Aorta (tissue), 5 donors: ENCODE measurements around the gene RRP1B. TPM values are rescaled to one million over a fixed set of nuclear protein-coding genes. Genes with fewer than 3 reads are reported as not detected.
"Not testable (repeated sequence)": the region's sequence is repeated elsewhere in the genome, so short reads cannot be mapped to it uniquely, and the experiment has no call there.

Experiments used
- ATAC-seq: fragments of 200-7000 bp; cut with Tn5 transposase; one replicate; pipeline ENCODE4 v1.9.1; 2022; ENCODE audit warnings: moderate library complexity; ENCODE audit not compliant: low FRiP score
- DNase-seq, 2 donors: peaks; one replicate each; pipeline ENCODE4 v3.0.0-alpha.2; 2020
- H3K27ac ChIP-seq, 2 donors: one replicate each; pipeline ENCODE4 v1.5.1; 2013; ENCODE audit warnings: low read length in 2 of 2, mild to moderate bottlenecking in 2 of 2, moderate library complexity in 2 of 2, control low read depth in 1 of 2, inconsistent platforms in 1 of 2, low read depth in 1 of 2
- H3K27me3 ChIP-seq, 2 donors: one replicate each; pipeline ENCODE4 v1.6.1; 2013; ENCODE audit warnings: control low read depth in 1 of 2, low read length in 1 of 2, mild to moderate bottlenecking in 1 of 2, moderate library complexity in 1 of 2; ENCODE audit not compliant: insufficient read depth in 2 of 2, control insufficient read depth in 1 of 2
- H3K36me3 ChIP-seq, 2 donors: one replicate each; pipeline ENCODE4 v1.6.1; 2013; ENCODE audit warnings: control low read depth in 1 of 2, low read length in 1 of 2, mild to moderate bottlenecking in 1 of 2; ENCODE audit not compliant: insufficient read depth in 2 of 2, control insufficient read depth in 1 of 2
- H3K4me1 ChIP-seq, 2 donors: one replicate each; pipeline ENCODE4 v1.6.1; 2013; ENCODE audit warnings: low read length in 2 of 2, control low read depth in 1 of 2, mild to moderate bottlenecking in 1 of 2, moderate library complexity in 1 of 2; ENCODE audit not compliant: insufficient read depth in 2 of 2, control insufficient read depth in 1 of 2
- H3K4me3 ChIP-seq, 2 donors: one replicate each; pipeline ENCODE4 v1.5.1; 2013; ENCODE audit warnings: low read length in 2 of 2, control low read depth in 1 of 2, mild to moderate bottlenecking in 1 of 2
- H3K9me3 ChIP-seq: one replicate; pipeline ENCODE4 v1.6.1; 2013; ENCODE audit warnings: mild to moderate bottlenecking, low read length; ENCODE audit not compliant: control insufficient read depth
- WGBS, 2 donors: extraction: QIAGEN DNeasy Blood & Tissue Kit; methylation state at CpG; one replicate each; pipeline ENCODE4 v1.1.7; 2013; 5-methylcytosine and 5-hydroxymethylcytosine counted together
- intact Hi-C, 2 donors: fragments of 100-400 bp; cut with DNase I; formaldehyde crosslinking; loops; one replicate each; pipeline versions ENCODE4 v1.14.2 to v1.15.0; 2022
- polyA plus RNA-seq, 2 donors: library from polyadenylated mRNA; stranded (reverse); fragments of 200-250 nt; gene quantifications; one replicate each; pipeline ENCODE4 v1.2.3, GENCODE V29; 2013
- total RNA-seq, 2 donors: library from RNA; stranded (reverse); fragmentation: NEBNext Ultra II Directional; extraction: Animal tissue kit (Norgen Biotek cat#: 25700); gene quantifications; one replicate each; pipeline ENCODE4 v1.2.1, GENCODE V29; 2021
- donor health status: healthy with polysubstance abuse.
- donor health status: Bipolar disorder and iron deficiency.
- donor health status: DM: no; HTN: no; CAD: no.
- donor health status: DM: no; HTN: no; CAD: no.
- donor health status: DM: yes; HTN: yes; CAD: no.

The RRP1B gene
- total and polyA plus RNA-seq, 4 donors = 4.9 to 16.4 (median 10.9) TPM

DNA sequence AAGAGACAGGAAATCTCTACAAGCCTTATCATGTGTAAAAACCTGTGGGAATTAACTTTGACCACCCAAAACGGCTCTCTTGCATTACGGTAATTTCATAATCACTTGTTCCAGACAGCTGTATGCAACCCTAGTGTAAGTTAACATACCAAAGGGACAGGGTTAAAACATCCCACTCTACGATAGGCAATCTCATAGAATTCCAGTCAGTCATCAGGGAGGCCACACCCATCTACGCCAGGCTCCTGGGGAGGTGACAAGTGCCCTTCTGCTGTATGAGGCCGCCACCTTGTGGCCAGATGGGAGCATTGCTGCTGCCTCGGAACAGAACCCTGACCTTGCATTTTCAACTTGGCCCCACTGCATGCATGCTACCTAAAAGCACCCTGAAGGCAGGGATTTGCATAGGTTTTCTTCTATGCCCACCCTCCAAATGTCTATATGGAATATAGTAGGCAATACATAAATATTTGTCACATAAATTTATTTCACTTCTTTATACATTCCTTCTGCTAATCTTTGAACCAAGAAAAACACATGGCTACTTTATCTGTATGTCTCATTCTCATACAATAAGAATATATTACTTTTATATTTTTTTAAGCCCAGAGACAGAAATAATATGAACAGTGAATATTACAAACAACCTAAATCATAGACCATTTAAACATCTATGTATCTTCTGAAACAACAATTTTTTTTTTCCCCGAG, 12.7 kb upstream of the RRP1B start:
- H3K36me3 ChIP-seq = no peaks in the 10 kb centered on the region
- H3K4me1 ChIP-seq = no peaks in the 10 kb centered on the region
- 24% methylated on average over 7 of the region's 7 CpGs for WGBS, 2 donors
- H3K27ac ChIP-seq = no peak overlapping the region
- intact Hi-C loops = no loop called here
- no peaks in the 10 kb centered on the region for H3K9me3 ChIP-seq
- H3K27me3 ChIP-seq = no peaks in the 10 kb centered on the region
- DNase-seq = peak; percentile 93 to 95
- ATAC-seq = peak; percentile 98
- no peak overlapping the region for H3K4me3 ChIP-seq

DNA sequence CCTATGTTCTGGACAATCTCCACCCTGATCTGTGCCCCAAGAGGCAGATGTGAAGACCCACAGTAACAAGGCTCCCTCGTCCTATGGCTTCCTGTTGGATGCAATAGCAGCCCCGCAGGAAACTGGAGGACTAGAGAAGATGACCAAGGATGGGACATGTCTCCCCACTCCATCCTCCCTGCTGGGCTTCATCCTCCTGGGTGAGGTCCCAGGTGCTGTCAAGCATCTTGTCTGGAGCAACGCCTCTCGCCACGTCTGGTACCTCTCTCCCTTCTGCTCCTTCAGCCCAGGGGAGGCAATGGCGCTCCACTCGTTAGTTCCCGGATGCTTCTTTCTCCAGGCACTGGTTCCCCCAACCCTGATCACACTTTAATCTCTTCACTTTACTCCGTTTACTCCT, 11.2 kb upstream of the RRP1B start:
- H3K9me3 ChIP-seq = no peaks in the 10 kb centered on the region
- no peak for DNase-seq
- no peak overlapping the region for H3K27ac ChIP-seq
- H3K4me3 ChIP-seq = no peak overlapping the region
- intact Hi-C loops = no loop called here
- no peaks in the 10 kb centered on the region for H3K36me3 ChIP-seq
- H3K4me1 ChIP-seq = no peaks in the 10 kb centered on the region
- WGBS, 2 donors = 68 to 72% methylated on average over 9 of the region's 9 CpGs
- no peak for ATAC-seq
- no peaks in the 10 kb centered on the region for H3K27me3 ChIP-seq

DNA sequence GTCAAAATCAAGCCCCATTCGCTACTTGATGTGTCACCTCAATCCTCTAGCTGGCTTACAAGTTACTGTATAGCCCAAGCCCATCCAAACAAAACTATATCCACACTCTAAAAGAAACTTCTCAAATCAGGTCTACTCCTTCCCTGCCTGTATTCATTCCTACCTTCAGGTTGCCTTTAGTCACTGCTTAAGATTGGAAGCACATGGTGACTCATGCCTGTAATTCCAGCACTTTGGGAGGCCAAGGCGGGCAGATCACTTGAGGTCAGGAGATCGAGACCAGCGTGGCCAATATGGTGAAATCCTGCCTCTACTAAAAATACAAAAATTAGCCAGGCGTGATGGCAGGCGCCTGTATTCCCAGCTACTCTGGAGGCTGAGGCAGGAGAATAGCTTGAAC, 7.4 kb upstream of the RRP1B start:
- ATAC-seq, H3K9me3 ChIP-seq, H3K27ac ChIP-seq, H3K4me1 ChIP-seq, DNase-seq, H3K36me3 ChIP-seq, H3K4me3 ChIP-seq, H3K27me3 ChIP-seq: not testable (repeated sequence)
- intact Hi-C loops = loop anchor here in 1 of 2 donors (10.0 kb wide), 1 partner anchor 737 kb away; no protein-coding TSS in a partner anchor
- WGBS, 2 donors = 95 to 99% methylated on average over 6 of the region's 6 CpGs

DNA sequence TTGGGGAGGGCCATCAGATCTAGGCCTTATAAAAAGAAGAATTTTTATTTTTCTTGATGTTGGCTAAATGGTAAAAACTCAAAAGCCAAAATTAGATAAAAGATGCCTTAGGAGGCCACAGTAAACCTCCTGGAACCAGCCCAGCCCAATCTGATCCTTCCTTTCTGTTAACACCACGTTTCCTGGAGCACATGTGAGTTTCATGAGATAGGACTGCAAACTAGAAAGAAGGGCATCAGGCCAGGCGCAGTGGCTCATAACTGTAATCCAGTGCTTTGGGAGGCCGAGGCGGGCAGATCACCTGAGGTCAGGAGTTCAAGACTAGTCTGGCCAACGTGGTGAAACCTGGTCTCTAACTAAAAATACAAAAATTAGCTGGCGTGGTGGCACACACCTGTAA, 6.7 kb upstream of the RRP1B start:
- DNase-seq (no peak), ATAC-seq (no peak)
- no peaks in the 10 kb centered on the region for H3K36me3 ChIP-seq
- intact Hi-C loops = loop anchor here in 1 of 2 donors (10.0 kb wide), 1 partner anchor 738 kb away; no protein-coding TSS in a partner anchor
- WGBS, 2 donors = 84 to 88% methylated on average over 6 of the region's 6 CpGs
- no peaks in the 10 kb centered on the region for H3K27me3 ChIP-seq
- H3K27ac ChIP-seq = no peak overlapping the region
- H3K9me3 ChIP-seq = no peaks in the 10 kb centered on the region
- H3K4me3 ChIP-seq = no peak overlapping the region
- no peaks in the 10 kb centered on the region for H3K4me1 ChIP-seq

DNA sequence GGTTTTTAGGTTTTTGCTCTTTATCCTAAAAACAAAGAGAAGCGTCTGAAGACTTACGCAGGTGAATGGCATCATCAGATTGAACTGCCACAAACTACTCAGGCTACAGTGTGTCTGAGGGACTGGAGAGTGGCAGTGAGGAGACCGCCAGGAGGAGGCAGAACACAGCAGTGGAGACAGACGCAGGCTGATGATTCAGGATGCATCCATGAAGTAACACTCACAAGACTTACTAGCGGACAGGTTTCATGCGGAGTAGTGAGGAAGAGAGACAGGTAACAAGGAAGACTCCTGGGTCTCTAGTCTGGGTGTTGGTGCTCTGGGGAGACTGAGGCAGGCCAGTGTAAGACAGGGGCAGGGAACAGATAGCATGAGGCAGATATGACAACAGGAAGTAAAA, 5.7 kb upstream of the RRP1B start:
- ATAC-seq (no peak), DNase-seq (no peak)
- Histone ChIP-seq H3K9me3 (no peaks in the 10 kb centered on the region), H3K27ac (no peak overlapping the region), H3K36me3 (no peaks in the 10 kb centered on the region), H3K4me3 (no peak overlapping the region), H3K27me3 (no peaks in the 10 kb centered on the region), H3K4me1 (no peaks in the 10 kb centered on the region)
- 93 to 95% methylated on average over 6 of the region's 6 CpGs for WGBS, 2 donors
- intact Hi-C loops = loop anchor here in 1 of 2 donors (10.0 kb wide), 1 partner anchor 739 kb away; no protein-coding TSS in a partner anchor

DNA sequence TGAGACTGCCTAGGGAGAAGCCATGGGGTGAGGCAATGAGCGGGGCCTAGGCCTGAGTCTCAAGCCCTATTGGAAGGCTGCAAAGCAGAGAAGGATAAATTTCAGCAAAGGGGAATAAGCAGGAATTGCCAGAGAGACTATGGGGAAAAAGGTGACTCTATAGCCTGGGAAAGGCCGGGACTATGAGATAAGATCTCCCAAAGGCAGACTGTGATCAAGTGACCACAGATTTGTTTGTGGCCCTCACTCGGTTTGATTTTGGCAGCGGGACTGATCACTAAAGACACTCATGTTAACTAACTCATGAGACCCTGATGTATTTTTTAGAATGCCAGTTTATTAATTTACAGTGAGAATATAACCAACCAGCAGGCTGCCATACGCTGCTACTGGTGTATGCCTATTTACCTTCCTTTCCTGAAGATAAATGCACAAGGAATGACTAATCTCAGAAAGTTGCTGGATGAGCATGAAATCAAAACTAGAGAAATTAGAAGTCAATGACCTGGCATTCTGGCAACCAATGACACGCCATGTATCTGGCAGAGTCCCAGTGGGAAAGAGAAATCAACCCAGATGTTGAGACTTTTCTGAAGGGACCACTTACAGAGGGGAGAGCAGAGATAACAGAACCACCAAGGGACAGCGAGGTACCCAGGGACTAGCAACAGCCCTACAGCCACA, 4.4 kb upstream of the RRP1B start:
- intact Hi-C loops = loop anchor here in 1 of 2 donors (10.0 kb wide), 1 partner anchor 740 kb away; no protein-coding TSS in a partner anchor
- 89 to 96% methylated on average over 7 of the region's 7 CpGs for WGBS, 2 donors
- ATAC-seq = no peak

DNA sequence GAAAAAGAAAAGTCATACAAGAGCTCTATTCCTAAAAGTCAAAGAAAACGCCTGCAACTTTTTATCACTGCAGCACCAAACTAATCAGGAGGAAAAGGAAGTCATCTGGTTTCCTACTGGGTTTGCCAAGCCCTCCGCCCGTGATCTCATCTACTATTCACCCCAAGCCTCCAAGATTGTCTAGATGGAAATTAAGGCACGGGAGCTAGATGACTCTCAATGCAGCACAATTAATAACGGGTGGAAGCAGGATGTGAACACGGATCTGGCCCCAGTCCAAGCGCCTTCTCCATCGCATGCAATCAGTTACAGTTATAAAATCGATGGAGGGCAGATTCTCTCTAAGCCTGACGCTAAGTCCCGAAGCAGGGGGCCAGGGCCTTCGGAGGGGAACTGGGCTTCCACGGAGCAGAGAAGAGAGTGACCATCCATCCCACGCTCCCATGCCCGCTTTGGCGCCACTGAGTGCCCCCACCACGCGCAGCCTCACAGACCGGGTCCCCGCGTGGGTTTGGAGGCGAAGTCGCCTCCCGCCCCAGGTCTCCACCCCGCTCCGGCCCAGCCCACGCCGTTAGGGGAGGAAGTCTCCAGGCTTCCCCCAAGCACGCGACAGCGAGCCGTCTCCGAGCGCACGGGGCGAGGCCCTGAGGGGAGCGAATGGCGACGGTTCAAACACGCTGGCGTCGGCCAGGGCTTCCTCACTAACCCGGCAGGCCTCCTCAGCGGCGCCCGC, 1.8 kb upstream of the RRP1B start:
- H3K27ac ChIP-seq = no peak overlapping the region
- H3K9me3 ChIP-seq = no peaks in the 10 kb centered on the region
- DNase-seq = no peak
- WGBS, 2 donors = 87% methylated on average over 46 of the region's 46 CpGs
- no peaks in the 10 kb centered on the region for H3K4me1 ChIP-seq
- H3K36me3 ChIP-seq = no peaks in the 10 kb centered on the region
- intact Hi-C loops = loop anchor here (2.0 to 10.0 kb wide), 2 partner anchors 61 to 743 kb away; partner anchors contain the start of gene PDXK (in 1 of the 2)
- ATAC-seq = no peak
- H3K27me3 ChIP-seq = no peaks in the 10 kb centered on the region
- no peak overlapping the region for H3K4me3 ChIP-seq

More for the DNA sequence above, 4.4 kb upstream of the RRP1B start:
- Histone ChIP-seq H3K9me3 (no peaks in the 10 kb centered on the region), H3K4me3 (no peak overlapping the region), H3K27ac (no peak overlapping the region), H3K36me3 (no peaks in the 10 kb centered on the region), H3K4me1 (no peaks in the 10 kb centered on the region), H3K27me3 (no peaks in the 10 kb centered on the region)
- no peak for DNase-seq

DNA sequence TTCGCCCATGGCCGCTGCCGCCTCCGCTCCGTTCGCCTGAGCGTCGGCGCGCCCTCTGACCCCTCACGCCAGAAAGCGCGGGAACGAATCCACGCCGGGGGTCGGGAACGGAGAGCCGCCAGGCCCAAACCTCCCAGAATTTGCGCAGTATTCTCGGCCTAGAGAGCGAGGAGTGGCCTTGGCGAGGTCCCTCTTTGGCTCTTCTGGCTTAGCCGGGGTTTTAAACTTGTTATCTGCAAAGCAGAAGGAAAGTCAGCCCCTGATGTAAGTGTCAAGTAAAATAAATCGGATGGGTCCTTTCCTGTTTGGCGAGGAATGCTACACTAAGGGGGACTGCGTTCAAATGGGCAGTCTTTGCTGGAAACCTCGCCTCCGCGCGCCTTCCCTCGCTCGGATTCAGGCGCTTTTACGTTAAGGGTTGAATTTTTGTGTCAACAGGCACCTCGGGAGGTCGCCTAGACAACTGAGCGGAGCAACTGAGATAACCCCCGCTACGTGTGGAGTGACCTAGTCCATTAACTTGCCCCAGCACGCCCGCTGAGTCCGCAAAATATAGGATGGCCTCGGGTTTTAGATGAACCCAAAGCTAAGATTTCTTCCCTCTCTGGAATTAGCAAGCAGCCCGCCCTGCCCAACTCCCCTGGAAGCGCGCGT, 1.1 kb upstream of the RRP1B start:
- no peak overlapping the region for H3K27ac ChIP-seq
- WGBS, 2 donors = 92 to 94% methylated on average over 48 of the region's 48 CpGs
- no peaks in the 10 kb centered on the region for H3K4me1 ChIP-seq
- no peak for DNase-seq
- H3K9me3 ChIP-seq = no peaks in the 10 kb centered on the region
- intact Hi-C loops = loop anchor here (2.0 to 10.0 kb wide), 2 partner anchors 61 to 743 kb away; partner anchors contain the start of gene PDXK (in 1 of the 2)
- no peaks in the 10 kb centered on the region for H3K27me3 ChIP-seq
- no peak overlapping the region for H3K4me3 ChIP-seq
- H3K36me3 ChIP-seq = no peaks in the 10 kb centered on the region
- ATAC-seq = no peak
